Measurements from ENCODE around the gene DLG2.

GRCh38 chr11:83766932-83767331 is 1860.2 kb downstream of the DLG2 start:
- TF ChIP-seq POLR2AphosphoS5 (IDR thresholded peaks at IDR 0.05; ENCODE audit: low read depth, low read length) = no peak
- no peak for TF ChIP-seq TAF1 (IDR thresholded peaks at IDR 0.05; ENCODE audit: low read depth, low read length)
- TF ChIP-seq POLR2A (IDR thresholded peaks at IDR 0.05; ENCODE audit: low read depth, low read length) = no peak
- TF ChIP-seq SPI1 (IDR thresholded peaks at IDR 0.05; ENCODE audit: low read depth, low read length) = no peak
- TF ChIP-seq PAX5 (IDR thresholded peaks at IDR 0.05; ENCODE audit: insufficient read depth, low read length, severe bottlenecking) = no peak

All from GM12891 (cell line).